ENCODE measurements around the gene NEURL2. TPM values are rescaled to one million over a fixed set of nuclear protein-coding genes. Genes with fewer than 3 reads are reported as not detected.

Gene NEURL2
- total and polyA plus RNA-seq, 10 of the 15 experiments (the other 5 are each of a cell fraction or from before 2014, with no cell fraction given): 0.53 to 7.0 (median 2.7) TPM

- TF ChIP-seq, protein P1, sequence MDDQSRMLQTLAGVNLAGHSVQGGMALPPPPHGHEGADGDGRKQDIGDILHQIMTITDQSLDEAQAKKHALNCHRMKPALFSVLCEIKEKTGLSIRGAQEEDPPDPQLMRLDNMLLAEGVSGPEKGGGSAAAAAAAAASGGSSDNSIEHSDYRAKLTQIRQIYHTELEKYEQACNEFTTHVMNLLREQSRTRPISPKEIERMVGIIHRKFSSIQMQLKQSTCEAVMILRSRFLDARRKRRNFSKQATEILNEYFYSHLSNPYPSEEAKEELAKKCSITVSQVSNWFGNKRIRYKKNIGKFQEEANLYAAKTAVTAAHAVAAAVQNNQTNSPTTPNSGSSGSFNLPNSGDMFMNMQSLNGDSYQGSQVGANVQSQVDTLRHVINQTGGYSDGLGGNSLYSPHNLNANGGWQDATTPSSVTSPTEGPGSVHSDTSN (IDR thresholded peaks at IDR 0.05; ENCODE audit: insufficient replicate concordance, low read depth, low read length): peak; percentile 8
- TF ChIP-seq GATAD2B (conservative IDR thresholded peaks at IDR 0.05; ENCODE audit: low read depth): no peak
- no peak for TF ChIP-seq KAT2A (conservative IDR thresholded peaks at IDR 0.05; ENCODE audit: control insufficient read depth, low read depth, low read length)
- no peak for TF ChIP-seq RBBP5 (conservative IDR thresholded peaks at IDR 0.05)
- peak; percentile 77 for TF ChIP-seq POLR2AphosphoS5 (IDR thresholded peaks at IDR 0.05; ENCODE audit: low read length)
- TF ChIP-seq MEF2B (IDR thresholded peaks at IDR 0.05; ENCODE audit: partially characterized antibody, poor library complexity, severe bottlenecking): no peak
- no peak for TF ChIP-seq POLR2AphosphoS2 (IDR thresholded peaks at IDR 0.05; ENCODE audit: low read depth, low read length)
- TF ChIP-seq LARP7 (IDR thresholded peaks at IDR 0.05): peak; percentile 22; the same call in 1 of the 2 replicates
- TF ChIP-seq MTA2 (IDR thresholded peaks at IDR 0.05; ENCODE audit: low read depth): no peak
- TF ChIP-seq KLF5 (IDR thresholded peaks at IDR 0.05; ENCODE audit: partially characterized antibody): no peak
- TF ChIP-seq, protein P2, sequence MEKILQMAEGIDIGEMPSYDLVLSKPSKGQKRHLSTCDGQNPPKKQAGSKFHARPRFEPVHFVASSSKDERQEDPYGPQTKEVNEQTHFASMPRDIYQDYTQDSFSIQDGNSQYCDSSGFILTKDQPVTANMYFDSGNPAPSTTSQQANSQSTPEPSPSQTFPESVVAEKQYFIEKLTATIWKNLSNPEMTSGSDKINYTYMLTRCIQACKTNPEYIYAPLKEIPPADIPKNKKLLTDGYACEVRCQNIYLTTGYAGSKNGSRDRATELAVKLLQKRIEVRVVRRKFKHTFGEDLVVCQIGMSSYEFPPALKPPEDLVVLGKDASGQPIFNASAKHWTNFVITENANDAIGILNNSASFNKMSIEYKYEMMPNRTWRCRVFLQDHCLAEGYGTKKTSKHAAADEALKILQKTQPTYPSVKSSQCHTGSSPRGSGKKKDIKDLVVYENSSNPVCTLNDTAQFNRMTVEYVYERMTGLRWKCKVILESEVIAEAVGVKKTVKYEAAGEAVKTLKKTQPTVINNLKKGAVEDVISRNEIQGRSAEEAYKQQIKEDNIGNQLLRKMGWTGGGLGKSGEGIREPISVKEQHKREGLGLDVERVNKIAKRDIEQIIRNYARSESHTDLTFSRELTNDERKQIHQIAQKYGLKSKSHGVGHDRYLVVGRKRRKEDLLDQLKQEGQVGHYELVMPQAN (conservative IDR thresholded peaks at IDR 0.05): no peak
- no peak for TF ChIP-seq CBFB (IDR thresholded peaks at IDR 0.05; ENCODE audit: low read depth)
- no peak for TF ChIP-seq ZBTB11 (CRISPR knock-in tag; IDR thresholded peaks at IDR 0.05)
- no peak for TF ChIP-seq FOXM1 (IDR thresholded peaks at IDR 0.05; ENCODE audit: low read depth, low read length)
- TF ChIP-seq, protein P3, sequence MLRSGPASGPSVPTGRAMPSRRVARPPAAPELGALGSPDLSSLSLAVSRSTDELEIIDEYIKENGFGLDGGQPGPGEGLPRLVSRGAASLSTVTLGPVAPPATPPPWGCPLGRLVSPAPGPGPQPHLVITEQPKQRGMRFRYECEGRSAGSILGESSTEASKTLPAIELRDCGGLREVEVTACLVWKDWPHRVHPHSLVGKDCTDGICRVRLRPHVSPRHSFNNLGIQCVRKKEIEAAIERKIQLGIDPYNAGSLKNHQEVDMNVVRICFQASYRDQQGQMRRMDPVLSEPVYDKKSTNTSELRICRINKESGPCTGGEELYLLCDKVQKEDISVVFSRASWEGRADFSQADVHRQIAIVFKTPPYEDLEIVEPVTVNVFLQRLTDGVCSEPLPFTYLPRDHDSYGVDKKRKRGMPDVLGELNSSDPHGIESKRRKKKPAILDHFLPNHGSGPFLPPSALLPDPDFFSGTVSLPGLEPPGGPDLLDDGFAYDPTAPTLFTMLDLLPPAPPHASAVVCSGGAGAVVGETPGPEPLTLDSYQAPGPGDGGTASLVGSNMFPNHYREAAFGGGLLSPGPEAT (IDR thresholded peaks at IDR 0.05; ENCODE audit: low read depth): no peak
- TF ChIP-seq BACH1 (IDR thresholded peaks at IDR 0.05; ENCODE audit: borderline replicate concordance): no peak
- TF ChIP-seq TAF1 (IDR thresholded peaks at IDR 0.05; ENCODE audit: borderline replicate concordance, low read depth, low read length): no peak
These were observed 19.9 kb upstream of the NEURL2 start (continued) for GRCh38 chr20:45910670-45911485.
